GM19023 (cell line): ENCODE results near the gene TSPAN2.
A peak's percentile ranks its signal among the peaks of the same experiment; 100 is the strongest.

Source experiments
- ATAC-seq: cut with Tn5 transposase; IDR thresholded peaks from one replicate; pipeline ENCODE4 v1.9.1; 2021; ENCODE audit warnings: mild to moderate bottlenecking, moderate library complexity; ENCODE audit not compliant: unreplicated experiment

TSPAN2 gene

GRCh38 chr1:115114308-115114707 is 25.0 kb upstream of the TSPAN2 start:
- ATAC-seq = no peak

DNA sequence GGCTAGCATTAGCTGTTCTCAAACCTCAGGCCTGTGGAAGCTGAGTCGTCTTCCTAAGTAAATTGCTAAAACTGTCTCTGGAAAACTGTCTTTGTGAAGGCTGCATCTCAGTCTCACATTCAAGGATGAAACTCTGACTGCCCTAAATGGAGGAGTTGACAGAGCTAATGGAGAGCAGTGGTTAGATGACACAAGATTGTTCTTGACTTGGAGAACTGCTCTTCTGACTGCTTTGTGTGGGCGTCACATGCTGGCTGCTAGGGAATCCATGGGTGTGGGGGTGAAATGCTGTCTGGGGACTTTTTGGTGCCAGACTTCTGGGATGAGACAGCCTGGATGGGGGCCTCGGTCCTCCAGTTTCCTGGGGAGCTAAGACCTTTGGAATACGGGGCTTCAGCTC is 24.5 kb upstream of the TSPAN2 start:
- no peak for ATAC-seq

DNA sequence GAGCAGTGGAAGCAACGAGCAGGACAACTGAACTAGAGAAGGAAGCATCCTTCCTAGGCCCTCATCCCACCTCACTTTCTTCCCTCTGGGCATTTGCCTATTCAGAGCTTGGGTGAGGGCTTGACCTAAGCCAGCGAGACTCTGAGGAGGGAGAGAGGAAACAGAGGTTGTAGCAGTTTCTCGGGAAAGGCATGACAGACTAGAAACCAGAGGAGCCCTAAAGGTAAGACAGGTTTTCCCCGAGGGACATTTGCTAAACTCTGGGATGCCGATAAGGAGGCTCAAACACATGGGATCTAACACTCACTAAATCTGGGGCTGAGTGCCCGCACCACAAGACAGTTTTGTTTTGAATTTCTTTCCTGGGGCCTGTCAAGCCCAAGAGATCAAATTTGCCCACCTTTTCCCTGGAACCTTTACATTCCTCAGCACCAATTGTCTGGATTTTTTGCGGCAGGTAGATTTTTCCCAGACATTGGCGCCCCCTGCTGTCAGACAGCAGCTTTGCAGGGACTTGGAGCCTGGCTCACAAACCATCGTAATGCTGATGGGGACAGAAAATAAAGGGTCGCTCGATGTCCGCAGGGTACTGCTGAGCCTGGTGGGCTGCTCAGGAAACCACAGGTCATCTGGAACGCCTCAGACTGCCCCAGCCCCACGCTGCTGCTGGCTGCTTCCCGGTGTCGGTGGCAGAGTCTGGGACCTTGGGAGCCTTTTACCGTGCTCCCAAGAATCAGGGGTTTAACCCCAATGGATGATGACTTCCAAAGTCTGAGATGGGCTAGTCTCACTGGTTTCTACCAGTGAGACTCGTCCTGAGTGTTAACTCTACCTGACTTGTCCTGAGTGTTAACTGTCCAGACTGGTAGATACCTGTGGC is 23.4 kb upstream of the TSPAN2 start:
- ATAC-seq = no peak

DNA sequence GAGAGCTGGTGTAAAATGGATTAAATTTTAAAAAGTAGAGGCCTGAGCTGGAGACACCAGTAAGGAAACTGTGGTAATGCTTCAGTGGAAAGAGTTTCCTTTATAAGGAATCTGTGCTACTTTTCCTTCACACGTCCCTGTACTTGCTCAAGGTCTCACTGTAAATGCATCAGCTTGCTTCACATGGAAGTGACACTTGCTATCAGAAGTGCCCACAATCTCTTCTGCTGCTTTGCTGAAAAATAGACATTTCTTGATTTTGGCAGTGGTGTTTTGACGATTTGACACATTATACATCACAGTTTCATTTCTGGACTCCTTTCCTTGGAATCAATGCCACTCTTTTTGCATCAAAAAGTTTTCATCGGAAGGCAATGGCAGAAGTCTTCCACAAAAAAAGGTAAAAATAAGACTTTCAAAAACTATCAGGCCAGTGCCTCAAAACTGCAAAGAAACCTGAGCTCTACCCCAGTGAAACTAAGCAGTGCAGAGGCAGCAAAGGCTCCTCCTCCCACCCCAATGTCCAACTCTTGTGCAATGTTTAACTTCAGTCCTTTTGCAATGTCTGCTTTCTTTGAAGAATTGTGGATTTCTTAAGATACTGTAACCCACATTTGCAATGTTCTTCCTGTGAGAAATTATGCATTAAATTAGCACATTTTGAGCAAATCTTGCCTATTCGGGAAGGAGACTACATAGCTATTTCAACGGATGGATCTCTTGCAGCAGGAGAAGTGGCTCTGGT is 18.4 kb upstream of the TSPAN2 start:
- no peak for ATAC-seq

DNA sequence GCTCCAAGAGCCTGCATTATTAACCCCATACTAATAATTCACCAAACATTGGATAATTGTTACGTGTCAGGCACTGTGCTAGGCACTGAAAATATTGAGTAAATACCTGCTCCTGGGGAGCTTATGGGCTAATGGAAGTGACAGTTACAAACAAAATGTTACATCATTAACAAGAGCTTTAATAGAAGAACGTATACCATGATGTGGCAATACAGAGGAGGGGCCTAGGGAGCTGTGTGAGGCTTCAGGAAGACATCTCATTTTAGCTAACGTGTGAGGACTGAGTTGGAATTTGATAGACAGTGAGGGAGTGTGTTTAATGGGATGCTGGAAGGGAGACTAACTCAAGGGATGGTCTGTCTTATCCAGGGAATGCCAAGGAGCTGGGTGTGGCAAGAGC is 16.5 kb upstream of the TSPAN2 start:
- ATAC-seq = no peak

GRCh38 chr1:115099693-115100050 is 10.4 kb upstream of the TSPAN2 start:
- ATAC-seq = no peak

GRCh38 chr1:115098979-115099692 is 9.8 kb upstream of the TSPAN2 start:
- peak; percentile 89 for ATAC-seq

GRCh38 chr1:115092175-115092574 is 2.9 kb upstream of the TSPAN2 start:
- no peak for ATAC-seq

DNA sequence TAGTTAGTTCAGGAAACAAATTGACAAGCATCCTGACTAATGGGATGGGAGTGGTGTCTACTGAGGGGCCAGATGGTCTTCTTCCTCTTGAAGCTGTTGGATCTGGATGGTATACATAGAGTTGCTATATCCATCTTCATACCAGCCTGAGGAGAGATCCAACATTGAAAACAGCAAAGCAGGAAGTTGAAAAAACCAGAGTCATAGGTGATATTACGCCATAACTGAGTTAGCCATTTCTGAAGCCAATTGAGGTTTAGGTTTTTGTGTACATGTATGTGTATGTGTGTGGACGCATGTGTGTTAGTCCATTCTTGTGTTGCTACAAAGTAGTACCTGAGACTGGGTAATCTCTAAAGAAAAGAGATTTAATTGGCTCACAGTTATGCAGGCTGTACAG is 2.3 kb upstream of the TSPAN2 start:
- ATAC-seq = no peak

DNA sequence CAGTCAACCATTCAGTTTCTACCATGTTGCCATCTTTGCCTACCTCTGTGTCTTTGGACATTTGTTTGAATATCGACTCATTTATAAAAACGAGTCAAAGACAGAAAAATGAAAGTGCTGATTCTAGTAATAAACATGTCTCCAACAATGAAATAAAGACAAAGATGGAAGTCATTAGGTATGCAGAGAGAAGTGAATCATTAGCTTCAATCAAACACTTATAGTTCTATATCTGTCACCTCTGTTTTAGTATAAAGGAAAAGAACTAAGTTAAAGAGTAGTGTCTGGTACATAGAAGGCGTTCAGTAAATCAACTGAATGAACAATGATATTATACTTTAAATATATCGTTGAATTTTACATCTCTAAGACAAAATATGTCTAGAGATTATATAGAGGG is 1.7 kb upstream of the TSPAN2 start:
- ATAC-seq = no peak

DNA sequence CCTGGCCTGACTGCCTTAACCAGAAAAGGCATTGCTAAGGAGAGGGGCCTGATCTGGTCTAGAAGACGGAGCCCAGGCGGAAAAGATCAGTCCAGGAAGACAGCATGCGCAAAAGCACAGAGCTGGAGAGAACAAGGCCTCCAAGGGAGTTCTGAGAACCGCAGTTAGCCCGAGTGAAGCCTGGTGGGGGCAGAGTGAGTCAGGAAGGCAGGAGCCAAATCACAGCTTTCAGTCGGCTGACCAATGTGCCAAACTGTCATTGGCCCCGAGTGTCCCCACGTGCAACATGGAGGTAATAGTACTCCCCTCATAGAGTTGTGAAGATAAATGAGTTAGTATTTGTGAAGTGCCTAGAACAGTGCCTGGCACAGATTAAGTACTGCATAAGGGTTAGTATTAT is 1.2 kb upstream of the TSPAN2 start:
- no peak for ATAC-seq

- no peak for ATAC-seq
Observed at GRCh38 chr1:115090186-115090490, 835 bp upstream of the TSPAN2 start.

DNA sequence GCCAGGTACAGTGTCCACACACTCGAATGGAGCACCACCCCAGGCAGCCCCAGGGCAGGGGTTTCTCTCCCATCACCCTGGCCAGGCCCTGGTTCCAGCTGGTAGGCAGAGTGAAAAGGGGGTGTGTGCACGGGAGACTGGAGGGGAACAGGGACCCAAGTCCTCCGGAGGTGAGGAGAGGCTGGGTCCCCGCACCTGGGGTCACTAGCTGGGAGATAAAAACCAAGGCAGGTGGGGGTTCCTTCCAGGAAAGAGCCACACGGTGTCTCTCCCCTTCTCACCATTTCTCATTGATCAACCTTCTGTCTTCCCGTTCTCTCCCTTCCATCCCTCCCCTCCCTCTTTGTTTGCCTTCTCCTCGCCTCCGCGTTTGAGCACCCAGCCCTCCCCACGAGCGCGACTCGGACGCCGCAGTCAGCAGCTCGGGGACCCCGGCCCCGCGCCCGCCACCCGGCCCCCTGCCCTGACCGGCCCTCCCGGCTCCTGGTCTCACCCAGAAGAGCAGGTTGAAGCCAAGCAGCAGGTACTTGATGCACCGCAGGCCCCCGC is 358 bp downstream of the TSPAN2 start:
- no peak for ATAC-seq

GRCh38 chr1:115088115-115088778 is 1.1 kb downstream of the TSPAN2 start:
- ATAC-seq = no peak

DNA sequence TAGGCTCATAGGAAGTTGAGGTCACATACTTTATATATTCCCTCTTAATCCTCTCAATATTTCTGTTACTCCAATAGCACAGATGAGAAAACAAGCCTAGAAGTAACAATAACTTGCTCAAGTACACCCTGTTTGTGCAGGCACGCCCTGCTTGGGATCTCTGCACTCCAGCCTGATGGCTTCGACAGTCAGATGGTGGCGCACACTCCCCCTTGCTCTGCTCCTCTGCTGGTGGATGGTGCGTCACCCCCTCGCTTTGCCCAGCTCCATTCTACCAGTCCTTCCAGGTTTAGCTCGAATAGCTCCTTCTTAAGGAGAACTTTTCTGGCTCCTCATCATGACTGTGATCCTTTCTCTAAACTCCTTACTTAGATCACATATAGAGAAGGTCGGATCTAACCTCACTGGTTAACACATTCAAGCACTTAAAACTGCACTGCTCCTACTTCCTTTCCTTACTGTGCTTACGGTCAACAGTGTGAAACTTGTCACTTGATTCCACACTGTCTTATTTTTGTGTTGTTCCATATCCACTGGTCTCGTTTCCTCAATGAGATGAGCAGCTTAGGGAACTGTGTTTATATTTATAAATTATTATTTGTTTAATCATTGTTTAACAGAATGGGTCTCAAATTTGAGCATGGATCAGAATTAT is 3.0 kb downstream of the TSPAN2 start:
- ATAC-seq = no peak

DNA sequence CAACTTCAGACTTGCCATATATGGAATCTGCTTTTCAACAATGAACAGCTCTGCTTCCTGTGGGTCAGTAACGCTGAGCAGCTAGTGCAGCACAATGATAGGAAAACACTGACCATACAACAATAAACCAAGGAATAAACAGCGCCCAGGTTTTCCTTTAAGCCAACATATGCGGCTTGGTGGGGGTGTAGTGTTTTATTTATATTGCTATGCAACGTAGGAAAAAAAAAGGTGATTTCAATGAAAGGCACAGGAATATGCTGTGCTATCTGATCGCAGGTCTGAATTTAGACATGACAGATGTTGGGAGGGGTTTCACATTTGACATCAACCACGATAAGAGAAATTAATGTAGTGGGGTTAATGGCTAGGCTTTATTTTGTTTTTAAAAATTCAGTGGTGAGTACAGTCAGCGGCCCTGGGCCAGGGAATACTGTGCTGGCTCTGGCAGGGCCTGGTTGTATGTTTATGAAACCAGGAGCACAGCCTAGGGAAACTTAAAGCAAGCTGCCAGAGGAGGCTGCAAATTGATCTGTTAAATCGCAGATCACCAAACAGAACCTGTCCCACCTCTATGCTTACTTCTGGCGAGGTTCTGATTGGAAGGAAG is 4.3 kb downstream of the TSPAN2 start:
- no peak for ATAC-seq

DNA sequence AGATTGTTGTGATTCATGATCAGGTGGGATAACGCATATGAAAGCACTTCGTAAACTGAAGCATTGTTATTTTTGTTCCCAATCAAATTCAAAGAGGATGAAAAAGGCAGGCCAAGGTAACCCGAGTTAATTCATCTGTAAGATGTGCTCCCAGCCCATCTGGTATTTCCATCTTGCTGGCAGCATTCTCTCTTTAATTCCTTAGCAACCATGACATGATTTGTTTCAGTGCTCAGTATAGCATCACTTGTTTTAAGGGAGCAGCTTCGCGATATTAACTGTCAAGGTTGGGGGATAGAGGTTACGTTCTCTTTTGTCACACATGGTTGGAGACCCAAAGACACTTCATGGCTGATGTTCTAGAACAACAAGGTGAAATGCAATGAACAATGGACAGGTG is 6.4 kb downstream of the TSPAN2 start:
- no peak for ATAC-seq

GRCh38 chr1:115078708-115079107 is 10.6 kb downstream of the TSPAN2 start:
- ATAC-seq = no peak

GRCh38 chr1:115077984-115078330 is 11.3 kb downstream of the TSPAN2 start:
- ATAC-seq = no peak

DNA sequence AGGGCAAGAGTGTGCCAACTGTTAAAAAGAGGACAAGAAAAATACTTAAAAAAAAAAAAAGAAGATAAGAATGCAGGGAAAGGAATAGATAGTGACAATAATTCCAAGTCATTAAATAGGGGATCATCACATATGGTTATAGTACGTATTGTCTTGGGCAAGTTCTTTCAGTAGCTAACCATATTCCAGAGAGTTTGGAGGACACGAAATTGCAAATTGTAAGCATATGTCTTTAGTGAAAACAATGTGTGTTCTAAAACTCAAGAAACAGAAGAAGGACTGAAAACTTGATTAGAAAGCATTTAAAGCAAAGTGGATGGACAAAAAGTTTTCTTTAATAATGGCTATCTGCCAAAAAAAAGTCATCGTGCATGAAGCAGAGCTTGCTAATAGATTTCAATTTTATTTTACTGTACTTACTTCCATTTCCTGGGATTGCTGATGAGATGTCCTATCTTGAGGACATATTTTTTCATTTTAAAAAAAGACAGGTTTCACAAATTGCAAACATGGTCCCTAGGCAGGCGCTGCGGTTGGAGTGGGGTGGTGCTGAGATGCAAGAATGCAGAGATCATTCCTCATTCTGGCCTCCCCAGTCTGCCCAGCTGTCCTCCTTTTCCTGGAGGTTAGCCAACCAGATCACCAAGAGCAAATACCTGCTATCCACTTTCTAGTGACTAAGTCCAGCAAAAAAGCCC is 11.9 kb downstream of the TSPAN2 start:
- ATAC-seq = no peak
